ENCODE data around the gene POM121C.

DNA sequence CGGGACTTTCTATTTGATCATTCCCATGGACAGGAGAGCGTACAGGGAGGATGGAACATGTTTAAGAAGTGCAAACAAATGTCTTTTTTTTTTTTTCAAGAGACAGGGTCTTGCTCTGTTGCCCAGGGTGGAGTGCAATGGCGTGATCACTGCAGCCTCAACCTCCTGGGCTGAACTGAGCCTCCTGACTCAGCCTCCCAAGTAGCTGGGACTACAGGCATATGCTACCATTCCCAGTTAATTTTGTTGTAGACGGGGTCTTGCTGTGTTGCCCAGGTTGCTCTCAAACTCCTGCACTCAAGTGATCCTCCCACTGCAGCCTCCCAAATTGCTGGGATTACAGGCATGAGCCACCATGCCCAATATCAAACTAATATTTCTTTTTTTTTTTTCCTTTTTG lies 46.5 kb upstream of the POM121C start:
- TF ChIP-seq, protein P1, sequence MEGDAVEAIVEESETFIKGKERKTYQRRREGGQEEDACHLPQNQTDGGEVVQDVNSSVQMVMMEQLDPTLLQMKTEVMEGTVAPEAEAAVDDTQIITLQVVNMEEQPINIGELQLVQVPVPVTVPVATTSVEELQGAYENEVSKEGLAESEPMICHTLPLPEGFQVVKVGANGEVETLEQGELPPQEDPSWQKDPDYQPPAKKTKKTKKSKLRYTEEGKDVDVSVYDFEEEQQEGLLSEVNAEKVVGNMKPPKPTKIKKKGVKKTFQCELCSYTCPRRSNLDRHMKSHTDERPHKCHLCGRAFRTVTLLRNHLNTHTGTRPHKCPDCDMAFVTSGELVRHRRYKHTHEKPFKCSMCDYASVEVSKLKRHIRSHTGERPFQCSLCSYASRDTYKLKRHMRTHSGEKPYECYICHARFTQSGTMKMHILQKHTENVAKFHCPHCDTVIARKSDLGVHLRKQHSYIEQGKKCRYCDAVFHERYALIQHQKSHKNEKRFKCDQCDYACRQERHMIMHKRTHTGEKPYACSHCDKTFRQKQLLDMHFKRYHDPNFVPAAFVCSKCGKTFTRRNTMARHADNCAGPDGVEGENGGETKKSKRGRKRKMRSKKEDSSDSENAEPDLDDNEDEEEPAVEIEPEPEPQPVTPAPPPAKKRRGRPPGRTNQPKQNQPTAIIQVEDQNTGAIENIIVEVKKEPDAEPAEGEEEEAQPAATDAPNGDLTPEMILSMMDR (IDR thresholded peaks at IDR 0.05) = no peak
- TF ChIP-seq EHMT2 (IDR thresholded peaks at IDR 0.05; ENCODE audit: low read depth) = no peak
- TF ChIP-seq RAD21 (conservative IDR thresholded peaks at IDR 0.05 in 1 of 2, IDR thresholded peaks at IDR 0.05 in 1 of 2) = no peak
- TF ChIP-seq, protein P2, sequence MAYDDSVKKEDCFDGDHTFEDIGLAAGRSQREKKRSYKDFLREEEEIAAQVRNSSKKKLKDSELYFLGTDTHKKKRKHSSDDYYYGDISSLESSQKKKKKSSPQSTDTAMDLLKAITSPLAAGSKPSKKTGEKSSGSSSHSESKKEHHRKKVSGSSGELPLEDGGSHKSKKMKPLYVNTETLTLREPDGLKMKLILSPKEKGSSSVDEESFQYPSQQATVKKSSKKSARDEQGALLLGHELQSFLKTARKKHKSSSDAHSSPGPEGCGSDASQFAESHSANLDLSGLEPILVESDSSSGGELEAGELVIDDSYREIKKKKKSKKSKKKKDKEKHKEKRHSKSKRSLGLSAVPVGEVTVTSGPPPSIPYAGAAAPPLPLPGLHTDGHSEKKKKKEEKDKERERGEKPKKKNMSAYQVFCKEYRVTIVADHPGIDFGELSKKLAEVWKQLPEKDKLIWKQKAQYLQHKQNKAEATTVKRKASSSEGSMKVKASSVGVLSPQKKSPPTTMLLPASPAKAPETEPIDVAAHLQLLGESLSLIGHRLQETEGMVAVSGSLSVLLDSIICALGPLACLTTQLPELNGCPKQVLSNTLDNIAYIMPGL (CRISPR knock-in tag; IDR thresholded peaks at IDR 0.05; ENCODE audit: borderline replicate concordance) = no peak
- TF ChIP-seq, protein P3, sequence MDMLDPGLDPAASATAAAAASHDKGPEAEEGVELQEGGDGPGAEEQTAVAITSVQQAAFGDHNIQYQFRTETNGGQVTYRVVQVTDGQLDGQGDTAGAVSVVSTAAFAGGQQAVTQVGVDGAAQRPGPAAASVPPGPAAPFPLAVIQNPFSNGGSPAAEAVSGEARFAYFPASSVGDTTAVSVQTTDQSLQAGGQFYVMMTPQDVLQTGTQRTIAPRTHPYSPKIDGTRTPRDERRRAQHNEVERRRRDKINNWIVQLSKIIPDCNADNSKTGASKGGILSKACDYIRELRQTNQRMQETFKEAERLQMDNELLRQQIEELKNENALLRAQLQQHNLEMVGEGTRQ (IDR thresholded peaks at IDR 0.05) = no peak
- no peak for TF ChIP-seq TP53 (CRISPR knock-in tag; IDR thresholded peaks at IDR 0.05)
- no peak for TF ChIP-seq ESRRA (IDR thresholded peaks at IDR 0.05; ENCODE audit: borderline replicate concordance, low read length)
- no peak for TF ChIP-seq CEBPB (IDR thresholded peaks at IDR 0.05)
- no peak for TF ChIP-seq MAFK (IDR thresholded peaks at IDR 0.05; ENCODE audit: partially characterized antibody)
